GM21423 (cell line): ENCODE results near the gene KATNAL2.
"Not testable (repeated sequence)": the region's sequence is repeated elsewhere in the genome, so short reads cannot be mapped to it uniquely, and the experiment has no call there.

Experiments
- ATAC-seq: cut with Tn5 transposase; IDR thresholded peaks from one replicate; pipeline ENCODE4 v1.9.1; 2021; ENCODE audit warnings: mild to moderate bottlenecking, moderate library complexity; ENCODE audit not compliant: unreplicated experiment

Gene KATNAL2

DNA sequence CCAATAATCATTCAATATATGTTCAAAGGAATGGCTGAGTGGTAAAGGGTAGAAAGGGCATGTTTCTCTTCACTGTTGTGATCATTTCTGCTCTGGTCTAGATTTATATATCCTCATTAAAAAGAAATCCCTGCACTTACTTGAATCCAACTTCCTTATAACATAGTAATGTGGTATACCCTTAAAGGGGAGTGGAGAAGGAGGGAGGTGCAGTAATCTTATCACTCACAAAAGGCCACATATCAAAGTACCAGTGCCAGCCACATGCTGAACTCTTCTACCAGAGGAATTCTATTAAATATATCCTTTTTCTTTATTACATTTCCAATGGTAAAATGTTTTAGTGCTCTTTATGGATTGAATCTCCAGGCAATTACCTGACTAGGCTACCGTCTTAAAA lies 3.3 kb downstream of the KATNAL2 start:
- ATAC-seq = no peak

DNA sequence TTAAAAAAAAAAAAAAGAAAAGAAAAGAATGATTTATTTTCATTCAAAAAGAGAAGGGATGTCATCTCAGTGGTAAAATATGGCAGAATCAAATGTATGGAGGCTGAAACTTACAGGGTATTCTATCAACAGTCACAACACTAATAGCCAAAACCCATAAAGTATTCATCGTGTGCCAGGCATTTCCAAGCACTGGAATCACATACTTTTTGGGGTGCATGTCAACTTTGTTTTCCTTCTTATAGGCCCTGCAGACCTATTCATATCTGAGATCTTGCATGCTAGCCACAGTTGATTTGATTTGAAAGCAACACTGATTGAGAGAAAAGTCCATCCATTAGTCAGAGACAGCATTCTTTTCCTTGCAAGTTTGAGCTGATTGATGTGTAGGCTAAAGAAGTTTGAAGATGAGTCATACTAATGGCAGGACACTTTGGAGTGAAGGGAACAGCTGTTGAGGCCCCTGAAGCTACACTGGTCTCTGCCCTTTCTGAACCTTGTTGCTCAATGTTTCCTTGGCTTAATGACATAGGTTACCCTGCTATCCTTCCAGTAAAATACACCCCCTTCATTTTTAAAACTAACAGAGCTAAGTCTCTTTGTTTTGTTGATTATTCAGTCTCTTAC lies 22.0 kb downstream of the KATNAL2 start:
- no peak for ATAC-seq

DNA sequence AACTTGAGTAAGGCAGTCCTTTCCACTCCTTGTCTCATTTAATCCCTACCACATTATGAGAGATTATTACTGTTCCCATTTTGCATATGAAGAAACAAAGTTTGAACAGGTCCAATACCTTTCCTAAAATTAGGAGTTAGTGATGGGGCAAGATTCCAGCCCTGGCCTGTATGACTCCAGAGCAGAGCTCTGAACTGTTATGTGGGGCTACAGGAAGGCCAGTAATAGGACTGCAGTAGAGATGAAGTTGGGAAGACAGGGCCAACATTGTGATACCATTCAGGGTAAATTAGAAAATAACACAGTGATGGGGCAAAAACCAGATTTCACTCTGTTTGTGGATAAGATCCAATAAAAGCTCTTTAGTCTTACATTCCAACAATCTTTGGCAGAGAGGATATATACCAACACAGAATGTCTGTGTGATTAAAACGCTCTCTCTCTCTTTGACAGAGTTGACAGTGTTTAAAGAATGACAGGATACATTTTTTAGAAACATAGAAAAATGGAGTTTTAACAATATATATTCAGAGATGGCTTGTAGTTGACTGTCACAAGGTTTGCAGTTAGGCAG lies 22.7 kb downstream of the KATNAL2 start:
- ATAC-seq = no peak

GRCh38 chr18:46942646-46943045 lies 25.2 kb downstream of the KATNAL2 start:
- ATAC-seq = no peak

- peak; percentile 95 for ATAC-seq
These were observed 29.4 kb downstream of the KATNAL2 start for GRCh38 chr18:46946656-46947282.

DNA sequence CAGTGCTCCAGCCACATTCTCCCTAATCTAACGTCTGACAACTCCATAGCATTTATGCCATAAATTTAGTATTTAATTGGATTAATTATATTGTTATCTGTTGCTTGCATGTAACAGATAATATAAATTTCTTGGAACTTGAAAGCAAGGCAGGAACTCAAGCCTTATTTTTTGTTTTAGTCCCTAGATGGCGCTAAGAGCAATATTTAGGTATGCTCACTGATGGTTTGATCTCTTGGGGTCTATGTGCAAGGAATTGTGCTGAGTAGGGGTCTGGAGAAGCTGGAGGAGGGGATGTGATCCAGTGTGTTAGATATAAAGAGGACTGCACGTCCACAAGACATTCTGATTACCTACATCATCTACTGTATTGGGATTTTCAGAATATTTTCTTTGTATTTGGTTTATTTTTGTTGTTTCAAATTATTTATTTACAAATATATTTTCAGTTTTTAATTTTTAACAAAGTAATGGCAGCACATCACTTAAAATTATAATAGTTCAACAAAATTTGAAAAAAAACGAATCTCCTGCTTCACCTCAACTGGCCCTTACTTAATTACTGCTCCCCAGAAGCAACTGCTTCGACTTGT lies 32.8 kb downstream of the KATNAL2 start:
- ATAC-seq = no peak

DNA sequence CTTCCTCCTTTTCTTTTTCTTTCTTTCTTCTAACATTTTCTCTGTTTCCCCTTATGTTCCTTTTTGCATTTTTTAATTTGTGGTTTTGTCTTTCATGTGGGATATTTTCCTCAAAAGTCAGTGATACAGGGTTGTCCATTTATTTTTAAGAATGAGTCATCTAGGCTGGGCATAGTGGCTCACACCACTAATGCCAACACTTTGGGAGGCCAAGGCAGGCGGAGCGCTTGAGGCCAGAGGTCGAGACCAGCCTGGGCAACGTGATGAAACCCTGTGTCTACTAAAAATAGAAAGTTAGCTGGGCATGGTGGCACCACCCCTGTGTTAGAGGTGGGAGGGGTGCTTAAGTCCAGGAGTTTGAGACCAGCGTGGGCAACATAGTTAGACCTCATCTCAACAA lies 35.8 kb downstream of the KATNAL2 start:
- ATAC-seq = no peak

- no peak for ATAC-seq
These were observed 40.8 kb downstream of the KATNAL2 start for GRCh38 chr18:46958209-46958608.

- not testable (repeated sequence) for ATAC-seq
These were observed 46.5 kb downstream of the KATNAL2 start for GRCh38 chr18:46963656-46964578.

GRCh38 chr18:46964579-46965293 lies 47.3 kb downstream of the KATNAL2 start:
- not testable (repeated sequence) for ATAC-seq

- not testable (repeated sequence) for ATAC-seq
These were observed 48.9 kb downstream of the KATNAL2 start for GRCh38 chr18:46966266-46966665.

DNA sequence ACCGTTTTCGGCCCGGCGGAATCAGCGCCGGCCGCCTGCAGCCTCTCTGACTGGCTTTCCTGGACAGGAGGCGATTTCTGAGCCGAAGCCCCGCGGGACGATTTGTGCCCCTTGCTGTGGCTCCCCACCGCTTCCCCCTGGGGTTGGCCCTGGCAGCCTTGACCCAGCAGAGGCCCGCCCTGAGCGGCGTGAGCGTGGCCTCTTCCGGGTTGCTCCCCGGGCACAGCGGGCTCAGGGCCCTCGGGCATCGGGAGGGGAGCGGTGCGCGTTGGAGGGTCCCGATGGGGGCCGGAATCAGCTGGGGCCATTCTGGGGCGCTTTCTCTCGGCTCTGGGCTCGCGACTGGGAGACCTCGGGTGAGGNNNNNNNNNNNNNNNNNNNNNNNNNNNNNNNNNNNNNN lies 52.1 kb downstream of the KATNAL2 start:
- not testable (repeated sequence) for ATAC-seq

- ATAC-seq = not testable (repeated sequence)
These were observed 102.5 kb downstream of the KATNAL2 start for GRCh38 chr18:47019870-47020269.

- not testable (repeated sequence) for ATAC-seq
These were observed 103.4 kb downstream of the KATNAL2 start for GRCh38 chr18:47020757-47021156.

DNA sequence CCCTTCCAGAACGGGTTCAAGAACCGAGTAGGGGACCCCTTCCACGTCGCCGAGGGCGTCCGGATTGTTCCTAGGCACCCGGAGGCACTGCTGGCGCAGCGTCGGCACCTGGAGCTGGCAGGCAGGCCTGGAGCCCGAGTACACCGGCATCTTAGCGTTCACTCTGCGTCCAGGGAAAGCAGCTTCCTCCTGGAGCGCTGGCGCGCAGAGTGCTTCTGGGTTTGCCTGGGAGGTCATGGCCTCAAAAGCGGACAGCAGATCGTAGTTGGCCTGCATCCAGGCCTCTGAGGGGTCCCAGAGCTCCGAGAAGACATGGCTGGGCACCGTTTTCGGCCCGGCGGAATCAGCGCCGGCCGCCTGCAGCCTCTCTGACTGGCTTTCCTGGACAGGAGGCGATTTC lies 105.4 kb downstream of the KATNAL2 start:
- not testable (repeated sequence) for ATAC-seq

DNA sequence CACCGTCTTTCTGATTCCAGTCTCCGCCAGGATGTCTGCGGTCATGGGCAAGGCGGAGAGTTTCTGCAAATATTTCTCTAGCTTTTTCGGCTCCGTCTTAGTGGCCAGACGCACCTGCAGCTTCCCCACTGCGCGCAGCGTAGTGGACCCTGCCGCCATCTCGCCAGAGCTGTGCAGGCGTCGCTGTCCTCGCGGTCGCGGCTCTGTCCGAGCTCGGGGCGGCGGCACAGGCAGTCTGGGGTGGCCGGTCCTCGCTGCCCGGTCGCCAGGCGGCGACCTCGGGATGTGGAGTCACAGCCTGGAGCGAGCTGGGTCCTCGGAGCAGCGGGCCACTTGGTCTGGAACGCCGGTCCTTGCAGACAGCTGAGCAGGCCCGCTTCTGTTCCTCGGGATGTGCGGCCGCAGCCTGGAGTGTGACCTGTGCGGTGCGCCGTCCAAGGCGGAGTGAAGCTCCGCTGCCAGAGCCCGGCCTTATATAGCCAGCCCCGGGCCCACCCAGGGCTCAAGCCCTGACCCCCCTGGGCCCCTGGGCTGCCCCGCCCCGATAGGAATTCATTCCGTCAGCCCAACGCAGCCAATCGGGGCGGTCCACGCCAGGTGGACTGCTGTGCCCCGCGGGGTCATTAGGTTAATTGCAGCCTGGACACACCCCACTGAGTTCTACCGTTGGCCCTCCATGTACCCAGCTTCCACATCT lies 106.5 kb downstream of the KATNAL2 start:
- ATAC-seq = not testable (repeated sequence)

- not testable (repeated sequence) for ATAC-seq
These were observed 108.3 kb downstream of the KATNAL2 start for GRCh38 chr18:47025557-47026174.

GRCh38 chr18:47028738-47029137 lies 111.3 kb downstream of the KATNAL2 start:
- ATAC-seq = not testable (repeated sequence)

DNA sequence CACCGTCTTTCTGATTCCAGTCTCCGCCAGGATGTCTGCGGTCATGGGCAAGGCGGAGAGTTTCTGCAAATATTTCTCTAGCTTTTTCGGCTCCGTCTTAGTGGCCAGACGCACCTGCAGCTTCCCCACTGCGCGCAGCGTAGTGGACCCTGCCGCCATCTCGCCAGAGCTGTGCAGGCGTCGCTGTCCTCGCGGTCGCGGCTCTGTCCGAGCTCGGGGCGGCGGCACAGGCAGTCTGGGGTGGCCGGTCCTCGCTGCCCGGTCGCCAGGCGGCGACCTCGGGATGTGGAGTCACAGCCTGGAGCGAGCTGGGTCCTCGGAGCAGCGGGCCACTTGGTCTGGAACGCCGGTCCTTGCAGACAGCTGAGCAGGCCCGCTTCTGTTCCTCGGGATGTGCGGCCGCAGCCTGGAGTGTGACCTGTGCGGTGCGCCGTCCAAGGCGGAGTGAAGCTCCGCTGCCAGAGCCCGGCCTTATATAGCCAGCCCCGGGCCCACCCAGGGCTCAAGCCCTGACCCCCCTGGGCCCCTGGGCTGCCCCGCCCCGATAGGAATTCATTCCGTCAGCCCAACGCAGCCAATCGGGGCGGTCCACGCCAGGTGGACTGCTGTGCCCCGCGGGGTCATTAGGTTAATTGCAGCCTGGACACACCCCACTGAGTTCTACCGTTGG lies 112.4 kb downstream of the KATNAL2 start:
- ATAC-seq = not testable (repeated sequence)
